ENCODE measurements around the gene ZNF618. TPM values are rescaled to one million over a fixed set of nuclear protein-coding genes. Genes with fewer than 3 reads are reported as not detected.

Gene ZNF618
- total RNA-seq, 1 donor from 2014 or later, result 12.1 TPM

DNA sequence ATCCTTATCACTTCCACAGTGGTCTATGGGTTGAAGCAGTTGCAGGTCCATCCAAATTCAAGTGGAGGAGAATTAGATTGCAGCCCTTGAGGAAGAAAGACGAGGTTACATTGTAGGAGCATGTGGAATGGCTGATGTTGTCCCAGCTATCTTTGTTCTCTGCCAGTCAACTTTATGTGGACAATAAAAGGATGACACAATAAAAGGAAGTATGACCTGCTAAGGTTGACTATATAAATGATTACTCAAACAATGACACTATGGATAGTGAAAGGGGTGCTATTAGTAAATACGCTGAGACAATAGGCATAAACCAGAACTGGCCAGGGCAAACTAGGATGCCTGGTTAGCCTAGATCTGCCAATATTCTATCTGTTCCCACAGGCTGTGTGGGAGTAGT, 12.8 kb upstream of the ZNF618 start:
- TF ChIP-seq, protein P1, sequence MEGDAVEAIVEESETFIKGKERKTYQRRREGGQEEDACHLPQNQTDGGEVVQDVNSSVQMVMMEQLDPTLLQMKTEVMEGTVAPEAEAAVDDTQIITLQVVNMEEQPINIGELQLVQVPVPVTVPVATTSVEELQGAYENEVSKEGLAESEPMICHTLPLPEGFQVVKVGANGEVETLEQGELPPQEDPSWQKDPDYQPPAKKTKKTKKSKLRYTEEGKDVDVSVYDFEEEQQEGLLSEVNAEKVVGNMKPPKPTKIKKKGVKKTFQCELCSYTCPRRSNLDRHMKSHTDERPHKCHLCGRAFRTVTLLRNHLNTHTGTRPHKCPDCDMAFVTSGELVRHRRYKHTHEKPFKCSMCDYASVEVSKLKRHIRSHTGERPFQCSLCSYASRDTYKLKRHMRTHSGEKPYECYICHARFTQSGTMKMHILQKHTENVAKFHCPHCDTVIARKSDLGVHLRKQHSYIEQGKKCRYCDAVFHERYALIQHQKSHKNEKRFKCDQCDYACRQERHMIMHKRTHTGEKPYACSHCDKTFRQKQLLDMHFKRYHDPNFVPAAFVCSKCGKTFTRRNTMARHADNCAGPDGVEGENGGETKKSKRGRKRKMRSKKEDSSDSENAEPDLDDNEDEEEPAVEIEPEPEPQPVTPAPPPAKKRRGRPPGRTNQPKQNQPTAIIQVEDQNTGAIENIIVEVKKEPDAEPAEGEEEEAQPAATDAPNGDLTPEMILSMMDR (IDR thresholded peaks at IDR 0.05; ENCODE audit: insufficient read depth, low read length, poor library complexity, severe bottlenecking), result no peak
- DNase-seq (ENCODE audit: low read depth), result no peak
- H3K36me3 ChIP-seq (ENCODE audit: control insufficient read depth, insufficient read depth, low read length), result no peaks in the 10 kb centered on the region
- H3K4me3 ChIP-seq (ENCODE audit: low read depth, low read length), result no peak overlapping the region
- no peaks in the 10 kb centered on the region for H3K27me3 ChIP-seq (ENCODE audit: control insufficient read depth, insufficient read depth, low read length)

DNA sequence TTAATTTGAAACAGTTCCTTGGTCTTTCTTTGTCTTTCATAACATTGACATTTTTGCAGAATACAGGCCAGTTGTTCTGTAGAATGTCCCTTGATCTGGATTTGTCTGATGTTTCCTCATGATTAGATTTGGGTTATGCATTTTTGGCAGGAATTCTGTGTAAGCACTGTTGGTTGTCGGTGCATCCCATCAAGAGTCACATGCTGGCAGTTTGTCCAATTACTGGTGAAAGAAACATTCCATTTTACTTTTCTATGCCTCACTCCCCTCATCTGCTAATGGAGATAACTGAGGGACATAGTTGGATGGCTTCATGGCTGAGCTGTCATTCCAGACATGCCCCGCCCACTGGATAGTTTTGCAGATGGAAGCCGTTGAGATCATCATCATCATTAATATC, 7.6 kb upstream of the ZNF618 start:
- no peaks in the 10 kb centered on the region for H3K36me3 ChIP-seq (ENCODE audit: control insufficient read depth, insufficient read depth, low read length)
- H3K27me3 ChIP-seq (ENCODE audit: control insufficient read depth, insufficient read depth, low read length), result no peaks in the 10 kb centered on the region
- TF ChIP-seq, protein P1 (IDR thresholded peaks at IDR 0.05; ENCODE audit: insufficient read depth, low read length, poor library complexity, severe bottlenecking), result no peak
- no peak for DNase-seq (ENCODE audit: low read depth)
- H3K4me3 ChIP-seq (ENCODE audit: low read depth, low read length), result no peak overlapping the region

DNA sequence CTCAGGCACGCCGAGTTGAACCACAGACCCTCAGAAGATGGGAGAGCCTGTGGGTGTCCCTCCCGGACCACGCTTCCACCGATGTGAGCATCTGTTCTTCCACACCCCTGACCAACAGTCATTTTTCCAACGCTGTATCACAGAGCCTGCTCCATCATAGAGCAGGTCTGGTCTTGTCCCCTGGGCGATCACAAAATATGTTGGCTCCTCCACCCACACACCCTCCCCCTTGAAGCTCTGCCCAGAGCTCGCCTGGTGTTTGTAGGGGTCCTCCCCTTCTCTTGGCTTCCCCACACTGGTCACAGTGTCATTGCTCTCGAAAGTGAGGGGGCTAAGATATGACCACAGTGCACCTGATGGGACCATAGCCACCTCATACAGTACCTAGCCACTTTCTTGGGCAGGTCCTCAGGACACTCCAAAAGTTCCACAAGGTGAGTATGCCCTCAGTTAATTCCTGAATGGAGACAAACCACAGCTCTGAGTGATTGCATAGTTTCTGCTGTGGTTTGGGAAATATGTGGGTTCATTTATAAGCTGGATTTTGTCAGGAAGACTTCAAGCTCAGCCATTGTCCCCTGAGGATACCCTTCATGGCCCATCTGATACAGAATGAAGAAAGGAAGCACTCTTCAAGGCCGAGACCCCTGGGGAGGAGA, 3.5 kb upstream of the ZNF618 start:
- no peak for DNase-seq (ENCODE audit: low read depth)
- no peaks in the 10 kb centered on the region for H3K27me3 ChIP-seq (ENCODE audit: control insufficient read depth, insufficient read depth, low read length)
- TF ChIP-seq, protein P1 (IDR thresholded peaks at IDR 0.05; ENCODE audit: insufficient read depth, low read length, poor library complexity, severe bottlenecking), result no peak
- H3K36me3 ChIP-seq (ENCODE audit: control insufficient read depth, insufficient read depth, low read length), result no peaks in the 10 kb centered on the region
- H3K4me3 ChIP-seq (ENCODE audit: low read depth, low read length), result no peak overlapping the region

DNA sequence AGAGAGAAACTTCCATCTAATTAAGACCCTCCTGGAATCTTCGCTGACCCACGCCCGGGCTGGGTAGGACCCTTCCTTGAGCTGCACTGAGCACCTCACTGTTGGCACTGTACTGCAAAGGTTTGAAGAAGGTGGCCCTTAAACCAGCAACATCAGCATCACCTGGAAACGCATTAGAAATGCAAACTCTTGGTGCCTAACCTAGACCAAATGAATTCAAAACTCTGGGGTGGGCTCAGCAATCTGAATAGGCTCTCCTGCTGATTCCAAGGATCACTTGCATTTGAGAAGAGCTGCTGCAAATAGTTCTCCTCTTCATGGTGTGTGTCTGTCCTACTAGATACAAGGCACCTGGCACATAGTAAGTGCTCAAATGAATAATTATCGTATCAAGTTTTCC, 2.7 kb upstream of the ZNF618 start:
- Histone ChIP-seq H3K27me3 (ENCODE audit: control insufficient read depth, insufficient read depth, low read length) (no peaks in the 10 kb centered on the region), H3K4me3 (ENCODE audit: low read depth, low read length) (no peak overlapping the region), H3K36me3 (ENCODE audit: control insufficient read depth, insufficient read depth, low read length) (no peaks in the 10 kb centered on the region)
- DNase-seq (ENCODE audit: low read depth), result no peak
- TF ChIP-seq, protein P1 (IDR thresholded peaks at IDR 0.05; ENCODE audit: insufficient read depth, low read length, poor library complexity, severe bottlenecking), result no peak

DNA sequence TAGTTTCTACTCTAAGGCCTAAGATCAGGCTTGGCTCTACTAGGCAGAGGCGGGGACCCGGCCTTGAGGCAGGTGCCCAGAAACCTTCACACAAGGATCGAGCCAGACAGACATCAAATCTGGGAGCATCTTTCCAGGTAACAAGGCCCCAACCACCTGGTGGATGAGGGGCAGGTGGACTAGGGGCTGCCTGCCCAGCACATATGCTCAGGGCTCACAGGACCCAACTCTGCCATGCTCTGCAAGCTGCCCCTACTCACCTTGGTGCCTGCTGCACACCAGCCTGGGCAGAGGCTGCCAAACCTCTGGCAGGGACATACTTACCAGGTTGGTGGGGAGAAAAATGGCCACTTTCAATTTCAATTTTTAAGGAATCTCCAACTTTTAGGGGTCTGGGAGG, 2.2 kb upstream of the ZNF618 start:
- no peaks in the 10 kb centered on the region for H3K36me3 ChIP-seq (ENCODE audit: control insufficient read depth, insufficient read depth, low read length)
- H3K4me3 ChIP-seq (ENCODE audit: low read depth, low read length), result no peak overlapping the region
- no peaks in the 10 kb centered on the region for H3K27me3 ChIP-seq (ENCODE audit: control insufficient read depth, insufficient read depth, low read length)
- DNase-seq (ENCODE audit: low read depth), result no peak
- TF ChIP-seq, protein P1 (IDR thresholded peaks at IDR 0.05; ENCODE audit: insufficient read depth, low read length, poor library complexity, severe bottlenecking), result no peak

All from kidney epithelial cell (primary cell).